ENCODE measurements around the gene FIBP. TPM values are rescaled to one million over a fixed set of nuclear protein-coding genes. Genes with fewer than 3 reads are reported as not detected.

The FIBP gene
- total and polyA plus RNA-seq, 10 of the 15 experiments (the other 5 are each of a cell fraction or from before 2014, with no cell fraction given): 65.1 to 182 (median 94.6) TPM

- intact Hi-C loops (cut with micrococcal nuclease; ENCODE audit: unreplicated experiment): no loop called here
- Histone ChIP-seq H3K4me1 (ENCODE audit: control insufficient read depth, insufficient read depth, low read length) (no peaks in the 10 kb centered on the region), H3K27me3 (replicated peaks in 1 of 2; ENCODE audit: control insufficient read depth in 2 of 2, insufficient read depth in 2 of 2, low read length in 1 of 2) (no peaks in the 10 kb centered on the region), H3K4me3 (no peak overlapping the region), H3K36me3 (ENCODE audit: control insufficient read depth in 2 of 2, insufficient read depth in 2 of 2, low read length in 1 of 2) (no peaks in the 10 kb centered on the region), H3K27ac (ENCODE audit: control insufficient read depth, insufficient read depth) (no peak overlapping the region), H4K20me1 (ENCODE audit: control insufficient read depth, insufficient read depth) (no peaks in the 10 kb centered on the region), H2AFZ (ENCODE audit: control insufficient read depth, low read depth, low read length) (no peak overlapping the region), H3K9me3 (replicated peaks; ENCODE audit: control insufficient read depth, insufficient read depth, low read length) (no peaks in the 10 kb centered on the region), H3K79me2 (ENCODE audit: control insufficient read depth, insufficient read depth, low read length) (no peaks in the 10 kb centered on the region), H3K4me2 (ENCODE audit: control insufficient read depth, insufficient read depth) (no peak overlapping the region), H3K9ac (ENCODE audit: control insufficient read depth, insufficient read depth, low read length) (no peak overlapping the region)
- TF ChIP-seq SMAD1 (IDR thresholded peaks at IDR 0.05; ENCODE audit: low read depth, partially characterized antibody) (no peak), POLR2A (IDR thresholded peaks at IDR 0.05; ENCODE audit: low read depth, low read length) (no peak), HCFC1 (IDR thresholded peaks at IDR 0.05; ENCODE audit: low read length) (no peak), EGR1 (IDR thresholded peaks at IDR 0.05; ENCODE audit: borderline replicate concordance in 1 of 2, low read depth in 2 of 2, low read length in 2 of 2) (no peak), CHD4 (IDR thresholded peaks at IDR 0.05) (no peak), ZSCAN29 (IDR thresholded peaks at IDR 0.05) (no peak), NR2C1 (IDR thresholded peaks at IDR 0.05) (no peak), NBN (IDR thresholded peaks at IDR 0.05) (no peak), ATF7 (IDR thresholded peaks at IDR 0.05; ENCODE audit: low read depth) (no peak), MEF2B (IDR thresholded peaks at IDR 0.05; ENCODE audit: partially characterized antibody, poor library complexity, severe bottlenecking) (no peak), SMAD5 (IDR thresholded peaks at IDR 0.05; ENCODE audit: low read depth) (no peak), ESRRA (IDR thresholded peaks at IDR 0.05; ENCODE audit: low read length) (no peak)
- TF ChIP-seq, protein P1, sequence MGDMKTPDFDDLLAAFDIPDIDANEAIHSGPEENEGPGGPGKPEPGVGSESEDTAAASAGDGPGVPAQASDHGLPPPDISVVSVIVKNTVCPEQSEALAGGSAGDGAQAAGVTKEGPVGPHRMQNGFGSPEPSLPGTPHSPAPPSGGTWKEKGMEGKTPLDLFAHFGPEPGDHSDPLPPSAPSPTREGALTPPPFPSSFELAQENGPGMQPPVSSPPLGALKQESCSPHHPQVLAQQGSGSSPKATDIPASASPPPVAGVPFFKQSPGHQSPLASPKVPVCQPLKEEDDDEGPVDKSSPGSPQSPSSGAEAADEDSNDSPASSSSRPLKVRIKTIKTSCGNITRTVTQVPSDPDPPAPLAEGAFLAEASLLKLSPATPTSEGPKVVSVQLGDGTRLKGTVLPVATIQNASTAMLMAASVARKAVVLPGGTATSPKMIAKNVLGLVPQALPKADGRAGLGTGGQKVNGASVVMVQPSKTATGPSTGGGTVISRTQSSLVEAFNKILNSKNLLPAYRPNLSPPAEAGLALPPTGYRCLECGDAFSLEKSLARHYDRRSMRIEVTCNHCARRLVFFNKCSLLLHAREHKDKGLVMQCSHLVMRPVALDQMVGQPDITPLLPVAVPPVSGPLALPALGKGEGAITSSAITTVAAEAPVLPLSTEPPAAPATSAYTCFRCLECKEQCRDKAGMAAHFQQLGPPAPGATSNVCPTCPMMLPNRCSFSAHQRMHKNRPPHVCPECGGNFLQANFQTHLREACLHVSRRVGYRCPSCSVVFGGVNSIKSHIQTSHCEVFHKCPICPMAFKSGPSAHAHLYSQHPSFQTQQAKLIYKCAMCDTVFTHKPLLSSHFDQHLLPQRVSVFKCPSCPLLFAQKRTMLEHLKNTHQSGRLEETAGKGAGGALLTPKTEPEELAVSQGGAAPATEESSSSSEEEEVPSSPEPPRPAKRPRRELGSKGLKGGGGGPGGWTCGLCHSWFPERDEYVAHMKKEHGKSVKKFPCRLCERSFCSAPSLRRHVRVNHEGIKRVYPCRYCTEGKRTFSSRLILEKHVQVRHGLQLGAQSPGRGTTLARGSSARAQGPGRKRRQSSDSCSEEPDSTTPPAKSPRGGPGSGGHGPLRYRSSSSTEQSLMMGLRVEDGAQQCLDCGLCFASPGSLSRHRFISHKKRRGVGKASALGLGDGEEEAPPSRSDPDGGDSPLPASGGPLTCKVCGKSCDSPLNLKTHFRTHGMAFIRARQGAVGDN (IDR thresholded peaks at IDR 0.05): no peak
- SMC1A ChIA-PET (ENCODE audit: uncharacterized antibody, unreplicated experiment): no interaction called here
- 72% methylated on average over 4 of the region's 4 CpGs for WGBS (ENCODE audit: insufficient coverage, insufficient replicate concordance, low lambda C conversion rate, missing lambda C conversion rate)
- no peak for ATAC-seq
- in situ Hi-C loops (cut with MboI): no loop called here
- no peak for FAIRE-seq
- CTCF ChIA-PET: no interaction called here
- no peak for DNase-seq (ENCODE audit: low read depth, low spot score)
- no TSS peak for BruUV-seq (replicated peaks)
- RAD21 ChIA-PET (ENCODE audit: unreplicated experiment): no interaction called here
- POLR2A ChIA-PET: no interaction called here
These were observed 46.1 kb downstream of the FIBP start for GRCh38 chr11:65842144-65842543.

All from GM12878 (cell line).